Vagina (tissue), 2 donors: ENCODE measurements around the gene PDK3.

Source experiments
- CTCF ChIP-seq, 3 experiments: fragments of 450-650 bp in 2 of 3; fragments of 200-600 bp in 1 of 3; sonication (generic) in 1 of 3; IDR thresholded peaks; one replicate each; pipeline ENCODE4 v1.5.1; 2017 to 2019; ENCODE audit warnings: antibody characterized with exemption in 3 of 3, mild to moderate bottlenecking in 2 of 3, moderate library complexity in 2 of 3
- POLR2A ChIP-seq, 2 donors: fragments of 450-650 bp; IDR thresholded peaks; one replicate each; pipeline ENCODE4 v1.6.1; 2017; ENCODE audit warnings: antibody characterized with exemption in 2 of 2, mild to moderate bottlenecking in 2 of 2, moderate library complexity in 2 of 2
- POLR2AphosphoS5 ChIP-seq, 2 donors: sonication (generic); formaldehyde crosslinking; IDR thresholded peaks; one replicate each; pipeline ENCODE4 v1.9.0; 2017; ENCODE audit warnings: antibody characterized with exemption in 2 of 2, mild to moderate bottlenecking in 2 of 2, low read depth in 1 of 2; ENCODE audit not compliant: insufficient read depth in 1 of 2

GRCh38 chrX:24479924-24480323, 14.8 kb downstream of the PDK3 start:
- TF ChIP-seq CTCF (IDR thresholded peaks at IDR 0.05) (no peak), POLR2A (IDR thresholded peaks at IDR 0.05) (no peak), POLR2AphosphoS5 (IDR thresholded peaks at IDR 0.05; ENCODE audit: insufficient read depth in 1 of 2, low read depth in 1 of 2) (no peak)
